ENCODE measurements around the gene DENND2D. TPM values are rescaled to one million over a fixed set of nuclear protein-coding genes. Genes with fewer than 3 reads are reported as not detected.

The DENND2D gene
- total and polyA plus RNA-seq, 5 experiments from 2014 or later, result 161 to 395 (median 274) TPM

GRCh38 chr1:111162488-111162880 lies 38.0 kb downstream of the DENND2D start:
- peaks cover 0 to 65% (median 13%) of the 10 kb centered on the region in 3 donors for H3K36me3 Mint-ChIP-seq
- ATAC-seq, result no peak
- POLR2A ChIA-PET, result interaction anchor here (1.1 kb wide), 1 partner anchor 37 kb away, joined by 3 read pairs; no protein-coding TSS in a partner anchor
- no peak overlapping the region for H3K4me3 Mint-ChIP-seq
- H3K9me3 Mint-ChIP-seq, result no peaks in the 10 kb centered on the region
- H3K27me3 Mint-ChIP-seq, result no peaks in the 10 kb centered on the region
- peaks cover 10 to 22% (median 16%) of the 10 kb centered on the region in 4 donors for H3K4me1 Mint-ChIP-seq
- peak overlapping the region in 7 of 10 donors; percentile 6 to 86 (median 46) for H3K27ac Mint-ChIP-seq
- no peak for DNase-seq

GRCh38 chr1:111161843-111162487 lies 38.5 kb downstream of the DENND2D start:
- H3K36me3 Mint-ChIP-seq, result peaks cover 0 to 66% (median 13%) of the 10 kb centered on the region in 3 donors

GRCh38 chr1:111157431-111157830 lies 43.0 kb downstream of the DENND2D start:
- Mint-ChIP-seq H3K36me3 (peaks cover 0 to 82% (median 35%) of the 10 kb centered on the region in 3 donors), H3K9me3 (no peaks in the 10 kb centered on the region), H3K4me3 (no peak overlapping the region), H3K4me1 (peaks cover 32 to 49% (median 45%) of the 10 kb centered on the region in 4 donors), H3K27ac (no peak overlapping the region), H3K27me3 (no peaks in the 10 kb centered on the region)
- no peak for DNase-seq
- POLR2A ChIA-PET, result interaction anchor here (0.5 kb wide), 1 partner anchor 27 kb away, joined by 4 read pairs; no protein-coding TSS in a partner anchor
- no peak for ATAC-seq

More at GRCh38 chr1:111161843-111162487, 38.5 kb downstream of the DENND2D start:
- POLR2A ChIA-PET, result interaction anchor here (0.6 to 1.1 kb wide), 2 partner anchors 8 to 38 kb away, joined by 3 read pairs; no protein-coding TSS in a partner anchor
- peaks cover 10 to 22% (median 16%) of the 10 kb centered on the region in 4 donors for H3K4me1 Mint-ChIP-seq
- H3K27ac Mint-ChIP-seq, result peak overlapping the region in 9 of 10 donors; percentile 6 to 86 (median 46)
- no peaks in the 10 kb centered on the region for H3K27me3 Mint-ChIP-seq
- no peak for DNase-seq
- ATAC-seq, result no peak
- no peak overlapping the region for H3K4me3 Mint-ChIP-seq
- no peaks in the 10 kb centered on the region for H3K9me3 Mint-ChIP-seq

GRCh38 chr1:111154021-111154999 lies 46.1 kb downstream of the DENND2D start:
- POLR2A ChIA-PET, result no interaction called here
- Mint-ChIP-seq H3K4me3 (peak overlapping the region in 8 of 10 donors; percentile 7 to 51 (median 32)), H3K36me3 (peaks cover 9 to 85% (median 47%) of the 10 kb centered on the region in 3 donors), H3K27ac (peak overlapping the region in 7 of 10 donors; percentile 11 to 81 (median 46)), H3K9me3 (no peaks in the 10 kb centered on the region), H3K27me3 (no peaks in the 10 kb centered on the region), H3K4me1 (peaks cover 41 to 67% (median 64%) of the 10 kb centered on the region in 4 donors)
- DNase-seq (no peak), ATAC-seq (no peak)

GRCh38 chr1:111151838-111152237 lies 48.6 kb downstream of the DENND2D start:
- Mint-ChIP-seq H3K4me3 (peak overlapping the region; percentile 26 to 78 (median 58)), H3K27ac (peak overlapping the region in 8 of 10 donors; percentile 33 to 85 (median 68)), H3K36me3 (peaks cover 10 to 94% (median 59%) of the 10 kb centered on the region in 3 donors), H3K4me1 (peaks cover 45 to 85% (median 81%) of the 10 kb centered on the region in 4 donors), H3K9me3 (no peaks in the 10 kb centered on the region), H3K27me3 (no peaks in the 10 kb centered on the region)
- DNase-seq (no peak), ATAC-seq (no peak)
- POLR2A ChIA-PET, result no interaction called here

- Mint-ChIP-seq H3K27me3 (no peaks in the 10 kb centered on the region), H3K4me3 (peak overlapping the region in 3 of 10 donors; percentile 0 to 34 (median 8)), H3K4me1 (peaks cover 43 to 88% (median 77%) of the 10 kb centered on the region in 4 donors), H3K27ac (peak overlapping the region in 1 of 10 donors; percentile 6), H3K36me3 (peaks cover 10 to 78% (median 40%) of the 10 kb centered on the region in 3 donors), H3K9me3 (no peaks in the 10 kb centered on the region)
- POLR2A ChIA-PET, result no interaction called here
- no peak for ATAC-seq
- no peak for DNase-seq
Observed at GRCh38 chr1:111148376-111148881, 52.0 kb downstream of the DENND2D start.

- no peak for ATAC-seq
- H3K27me3 Mint-ChIP-seq, result no peaks in the 10 kb centered on the region
- peaks cover 41 to 88% (median 77%) of the 10 kb centered on the region in 4 donors for H3K4me1 Mint-ChIP-seq
- H3K36me3 Mint-ChIP-seq, result peaks cover 10 to 76% (median 35%) of the 10 kb centered on the region in 3 donors
- no peak overlapping the region for H3K27ac Mint-ChIP-seq
- H3K4me3 Mint-ChIP-seq, result peak overlapping the region in 2 of 10 donors; percentile 9 to 57
- no peak for DNase-seq
- POLR2A ChIA-PET, result no interaction called here
- H3K9me3 Mint-ChIP-seq, result no peaks in the 10 kb centered on the region
Observed at GRCh38 chr1:111147948-111148347, 52.5 kb downstream of the DENND2D start.

GRCh38 chr1:111145963-111146768 lies 54.3 kb downstream of the DENND2D start:
- no peaks in the 10 kb centered on the region for H3K9me3 Mint-ChIP-seq
- peak overlapping the region in 9 of 10 donors; percentile 11 to 85 (median 65) for H3K27ac Mint-ChIP-seq
- peaks cover 41 to 88% (median 76%) of the 10 kb centered on the region in 4 donors for H3K4me1 Mint-ChIP-seq
- no peak for DNase-seq
- no peaks in the 10 kb centered on the region for H3K27me3 Mint-ChIP-seq
- POLR2A ChIA-PET, result interaction anchor here (0.7 kb wide), 3 partner anchors 42 to 50 kb away, joined by 3 to 5 read pairs (median 4); no protein-coding TSS in a partner anchor
- peaks cover 6 to 58% (median 25%) of the 10 kb centered on the region in 3 donors for H3K36me3 Mint-ChIP-seq
- H3K4me3 Mint-ChIP-seq, result peak overlapping the region in 9 of 10 donors; percentile 8 to 59 (median 48)
- no peak for ATAC-seq

- Mint-ChIP-seq H3K27ac (peak overlapping the region in 9 of 10 donors; percentile 19 to 84 (median 55)), H3K4me1 (peaks cover 40 to 86% (median 77%) of the 10 kb centered on the region in 4 donors), H3K36me3 (peaks cover 6 to 52% (median 23%) of the 10 kb centered on the region in 3 donors), H3K27me3 (no peaks in the 10 kb centered on the region), H3K4me3 (peak overlapping the region in 3 of 10 donors; percentile 11 to 58 (median 25)), H3K9me3 (no peaks in the 10 kb centered on the region)
- POLR2A ChIA-PET, result no interaction called here
- no peak for DNase-seq
- ATAC-seq, result no peak
Observed at GRCh38 chr1:111145542-111145941, 54.9 kb downstream of the DENND2D start.

- POLR2A ChIA-PET, result interaction anchor here (1.1 to 4.8 kb wide), 3 partner anchors 10 to 50 kb away, joined by 3 to 21 read pairs (median 5); no protein-coding TSS in a partner anchor
- no peak for ATAC-seq
- Mint-ChIP-seq H3K36me3 (peaks cover 0 to 28% (median 3%) of the 10 kb centered on the region in 3 donors), H3K4me1 (peaks cover 33 to 81% (median 67%) of the 10 kb centered on the region in 4 donors), H3K4me3 (peak overlapping the region in 5 of 10 donors; percentile 18 to 55 (median 40)), H3K27ac (peak overlapping the region in 4 of 10 donors; percentile 5 to 48 (median 26)), H3K9me3 (no peaks in the 10 kb centered on the region), H3K27me3 (no peaks in the 10 kb centered on the region)
- DNase-seq, result no peak
Observed at GRCh38 chr1:111142356-111142975, 58.0 kb downstream of the DENND2D start.

Measured in naive thymus-derived CD8-positive, alpha-beta T cell (primary cell).